ENCODE data around the gene SHC2. TPM values are rescaled to one million over a fixed set of nuclear protein-coding genes. Genes with fewer than 3 reads are reported as not detected.

Gene SHC2
- total RNA-seq, 4 donors from 2014 or later: 7.3 to 20.2 (median 8.9) TPM

DNA sequence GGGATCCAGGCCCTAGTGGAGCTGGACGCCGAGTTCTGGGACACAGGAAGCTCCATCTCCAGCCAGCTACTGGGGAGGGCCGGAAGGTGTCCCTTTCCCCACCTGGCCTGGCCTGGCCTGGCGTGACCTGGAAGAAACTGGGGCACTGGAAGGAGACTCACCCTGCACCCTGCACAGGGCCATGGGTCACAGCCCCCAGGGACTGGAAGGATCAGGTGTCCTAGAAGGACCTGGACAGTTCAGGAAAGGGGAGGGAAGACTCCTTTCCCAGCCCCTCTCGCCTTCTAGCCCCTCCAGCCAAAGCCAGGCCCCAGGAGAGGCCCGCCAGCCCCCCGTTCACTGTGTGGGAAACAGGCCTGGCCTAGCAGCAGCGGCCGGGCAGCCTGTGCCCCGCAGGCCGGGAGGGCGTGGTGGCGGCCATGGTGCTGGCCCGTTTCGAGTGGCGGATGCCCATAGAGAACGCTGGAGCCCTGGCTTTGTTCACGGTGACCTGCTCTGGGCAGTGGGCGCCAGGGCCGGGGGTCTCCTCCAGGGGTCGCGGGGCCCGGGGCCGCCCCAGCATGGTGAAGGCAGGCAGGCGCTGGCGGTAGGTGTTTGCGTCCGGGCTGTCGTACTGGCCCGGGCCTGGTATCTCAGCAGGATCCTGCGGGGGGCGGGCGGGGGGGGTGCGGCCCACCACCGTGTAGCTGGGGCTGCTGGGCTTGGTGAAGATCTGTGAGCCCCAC is 2.8 kb upstream of the SHC2 start:
- TF ChIP-seq, protein P1, sequence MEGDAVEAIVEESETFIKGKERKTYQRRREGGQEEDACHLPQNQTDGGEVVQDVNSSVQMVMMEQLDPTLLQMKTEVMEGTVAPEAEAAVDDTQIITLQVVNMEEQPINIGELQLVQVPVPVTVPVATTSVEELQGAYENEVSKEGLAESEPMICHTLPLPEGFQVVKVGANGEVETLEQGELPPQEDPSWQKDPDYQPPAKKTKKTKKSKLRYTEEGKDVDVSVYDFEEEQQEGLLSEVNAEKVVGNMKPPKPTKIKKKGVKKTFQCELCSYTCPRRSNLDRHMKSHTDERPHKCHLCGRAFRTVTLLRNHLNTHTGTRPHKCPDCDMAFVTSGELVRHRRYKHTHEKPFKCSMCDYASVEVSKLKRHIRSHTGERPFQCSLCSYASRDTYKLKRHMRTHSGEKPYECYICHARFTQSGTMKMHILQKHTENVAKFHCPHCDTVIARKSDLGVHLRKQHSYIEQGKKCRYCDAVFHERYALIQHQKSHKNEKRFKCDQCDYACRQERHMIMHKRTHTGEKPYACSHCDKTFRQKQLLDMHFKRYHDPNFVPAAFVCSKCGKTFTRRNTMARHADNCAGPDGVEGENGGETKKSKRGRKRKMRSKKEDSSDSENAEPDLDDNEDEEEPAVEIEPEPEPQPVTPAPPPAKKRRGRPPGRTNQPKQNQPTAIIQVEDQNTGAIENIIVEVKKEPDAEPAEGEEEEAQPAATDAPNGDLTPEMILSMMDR (IDR thresholded peaks at IDR 0.05; ENCODE audit: low read depth): no peak

DNA sequence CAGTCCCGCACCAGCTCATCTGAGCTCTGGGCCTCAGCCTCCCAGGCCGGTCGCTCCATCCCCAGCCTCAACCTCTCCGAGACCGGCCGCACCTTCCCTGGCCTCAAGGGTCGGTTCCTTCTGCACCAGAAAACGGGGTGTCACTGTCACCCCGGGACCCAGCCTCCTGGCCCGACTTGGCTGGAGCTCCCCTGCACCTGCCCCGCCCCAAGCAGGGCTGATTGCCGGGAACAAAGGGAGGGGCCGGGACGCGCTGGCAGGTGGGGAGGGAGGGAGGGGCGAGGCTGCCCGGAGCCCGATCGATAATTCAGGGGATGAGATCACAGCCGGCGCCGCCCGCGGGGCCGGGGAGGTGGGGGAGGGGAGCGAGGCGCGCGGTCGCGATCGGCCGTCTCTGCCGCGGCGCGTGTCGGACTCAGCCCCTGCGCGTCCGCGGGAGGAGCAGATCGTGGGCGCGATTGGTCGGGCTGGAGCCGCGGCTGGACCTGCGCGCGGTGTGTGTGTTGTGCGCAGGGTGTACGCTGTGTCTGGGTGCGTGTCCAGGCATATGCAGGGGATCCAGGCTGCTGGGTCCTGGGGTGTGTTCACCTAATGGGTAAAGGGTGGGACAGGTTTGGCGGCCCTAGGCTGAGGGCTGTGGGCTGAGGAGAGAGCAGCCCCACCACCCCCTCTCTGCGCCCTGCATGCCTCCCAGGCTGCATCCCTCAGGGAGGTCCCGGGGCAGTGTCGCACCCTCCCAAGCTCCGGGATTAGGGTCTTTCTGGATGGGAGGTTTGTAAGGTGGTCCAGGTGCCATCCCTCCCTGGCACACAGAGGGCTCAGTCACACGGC is 1.1 kb upstream of the SHC2 start:
- TF ChIP-seq, protein P1 (IDR thresholded peaks at IDR 0.05; ENCODE audit: low read depth): no peak

DNA sequence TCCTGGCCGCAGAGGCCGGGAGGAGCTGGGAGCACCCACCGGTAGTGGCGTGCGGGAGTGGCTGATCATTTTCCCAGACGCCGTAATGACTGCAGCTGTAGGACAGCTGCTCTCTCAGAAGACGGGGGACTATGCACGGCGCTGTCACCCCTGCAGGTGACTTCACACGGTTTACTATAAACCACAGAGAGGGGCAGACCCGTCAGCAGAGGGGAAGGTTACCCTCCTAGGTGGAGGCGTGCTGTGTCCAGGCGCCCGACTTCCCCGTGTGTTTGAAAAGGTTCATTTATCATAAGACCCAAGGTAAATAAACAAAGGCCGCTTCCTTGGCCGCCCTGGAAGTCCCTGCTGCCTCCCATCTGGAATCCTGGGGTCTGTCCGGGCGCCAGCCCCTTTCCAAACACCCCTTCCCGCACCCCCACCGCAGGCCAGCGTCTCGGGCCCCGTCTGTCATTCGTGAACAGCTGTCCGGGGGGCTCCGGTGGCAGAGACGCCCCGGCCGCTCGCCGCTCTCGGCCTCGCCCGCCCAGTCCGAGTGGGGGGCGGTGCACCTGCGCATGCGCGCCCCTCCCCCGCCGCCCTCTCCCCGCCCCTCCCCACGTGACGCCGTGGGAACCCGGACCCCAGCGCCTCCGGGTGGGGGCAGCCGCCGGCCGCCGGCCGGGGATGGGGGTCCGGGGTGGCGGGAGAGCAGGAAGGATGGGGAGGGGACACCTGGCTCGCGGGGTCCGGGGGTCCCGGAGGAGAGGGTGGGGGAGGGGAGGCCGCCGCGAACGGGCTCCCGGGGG is 915 bp downstream of the SHC2 start:
- TF ChIP-seq, protein P1 (IDR thresholded peaks at IDR 0.05; ENCODE audit: low read depth): no peak

DNA sequence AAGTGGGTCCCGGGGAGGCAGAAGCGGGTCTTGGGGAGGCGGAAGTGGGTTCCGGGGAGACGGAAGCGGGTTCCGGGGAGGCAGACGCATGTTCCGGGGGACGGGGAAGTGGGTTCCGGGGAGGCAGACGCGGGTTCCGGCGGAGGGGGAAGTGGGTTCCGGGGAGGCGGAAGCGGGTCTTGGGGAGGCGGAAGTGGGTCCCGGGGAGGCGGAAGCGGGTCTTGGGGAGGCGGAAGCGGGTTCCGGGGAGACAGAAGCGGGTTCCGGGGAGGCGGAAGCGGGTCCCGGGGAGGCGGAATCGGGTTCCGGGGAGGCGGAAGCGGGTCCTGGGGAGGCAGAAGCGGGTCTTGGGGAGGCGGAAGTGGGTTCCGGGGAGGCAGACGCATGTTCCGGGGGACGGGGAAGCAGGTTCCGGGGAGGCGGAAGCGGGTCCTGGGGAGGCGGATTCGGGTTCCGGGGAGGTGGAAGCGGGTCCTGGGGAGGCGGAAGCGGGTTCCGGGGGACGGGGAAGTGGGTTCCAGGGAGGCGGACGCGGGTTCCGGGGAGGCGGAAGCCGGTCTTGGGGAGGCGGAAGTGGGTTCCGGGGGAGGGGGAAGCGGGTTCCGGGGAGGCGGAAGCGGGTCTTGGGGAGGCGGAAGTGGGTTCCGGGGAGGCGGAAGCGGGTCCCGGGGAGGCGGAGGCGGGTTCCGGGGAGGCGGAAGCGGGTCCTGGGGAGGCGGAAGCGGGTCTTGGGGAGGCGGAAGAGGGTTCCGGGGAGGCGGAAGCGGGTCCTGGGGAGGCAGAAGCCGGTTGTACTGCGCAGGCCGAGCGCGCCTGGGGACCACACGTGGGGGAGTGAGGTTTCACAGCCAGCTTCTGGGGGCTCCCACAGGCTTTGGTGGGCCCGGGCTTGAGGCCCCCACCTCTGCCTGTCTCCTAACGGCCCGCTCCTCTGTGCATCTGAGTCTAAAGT is 2.5 kb downstream of the SHC2 start:
- TF ChIP-seq, protein P1 (IDR thresholded peaks at IDR 0.05; ENCODE audit: low read depth): no peak

DNA sequence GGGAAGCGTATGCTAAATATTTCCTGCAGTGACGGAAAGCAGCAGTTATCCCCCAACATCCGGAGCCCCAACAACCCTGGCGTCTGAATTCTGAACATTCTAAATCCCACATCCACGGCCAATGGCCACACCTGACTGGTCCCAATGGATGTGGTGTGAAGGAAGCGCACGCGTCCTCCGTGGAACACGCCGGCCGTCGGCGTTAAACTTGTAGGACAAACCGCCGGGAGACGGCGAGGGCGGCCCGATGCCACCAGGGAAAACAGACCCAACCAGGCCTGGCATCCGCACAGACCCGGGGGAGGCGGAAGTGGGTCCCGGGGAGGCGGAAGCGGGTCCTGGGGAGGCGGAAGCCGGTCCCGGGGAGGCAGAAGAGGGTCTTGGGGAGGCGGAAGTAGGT is 3.2 kb downstream of the SHC2 start:
- TF ChIP-seq, protein P1 (IDR thresholded peaks at IDR 0.05; ENCODE audit: low read depth): no peak

DNA sequence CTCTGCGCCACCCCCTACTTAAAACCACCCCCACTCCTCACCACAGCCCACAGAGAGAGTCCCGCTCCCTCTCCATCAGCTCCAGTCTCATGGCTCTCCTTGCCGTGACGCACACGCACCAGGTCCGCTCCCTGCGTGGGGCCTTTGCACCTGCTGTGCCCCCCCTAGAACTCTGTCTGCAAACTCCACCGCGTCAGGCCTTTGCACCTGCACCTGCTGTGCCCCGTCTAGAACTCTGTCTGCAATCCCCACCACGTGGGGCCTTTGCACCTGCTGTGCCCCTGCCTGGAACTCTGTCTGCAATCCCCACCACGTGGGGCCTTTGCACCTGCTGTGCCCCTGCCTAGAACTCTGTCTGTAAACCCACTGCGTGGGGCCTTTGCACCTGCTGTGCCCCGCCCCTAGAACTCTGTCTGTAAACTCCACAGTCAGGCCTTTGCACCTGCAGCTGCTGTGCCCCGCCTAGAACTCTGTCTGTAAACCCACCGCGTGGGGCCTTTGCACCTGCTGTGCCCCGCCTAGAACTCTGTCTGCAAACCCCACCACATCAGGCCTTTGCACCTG is 4.2 kb downstream of the SHC2 start:
- TF ChIP-seq, protein P1 (IDR thresholded peaks at IDR 0.05; ENCODE audit: low read depth): no peak
